Tibial nerve (tissue), 4 donors: ENCODE measurements around the gene TCEA2.

ENCODE experiments used
- CTCF ChIP-seq, 5 experiments: fragments of 200-600 bp in 3 of 5; fragments of 450-650 bp in 2 of 5; sonication (generic) in 3 of 5; IDR thresholded peaks; one replicate each; pipeline ENCODE4 v1.5.1; 2016 to 2019; ENCODE audit warnings: antibody characterized with exemption in 5 of 5, mild to moderate bottlenecking in 3 of 5, moderate library complexity in 2 of 5
- EP300 ChIP-seq, 2 donors: sonication (generic); formaldehyde crosslinking; IDR thresholded peaks; one replicate each; pipeline ENCODE4 v1.6.1; 2017; ENCODE audit warnings: antibody characterized with exemption in 2 of 2, mild to moderate bottlenecking in 1 of 2
- POLR2A ChIP-seq, 2 donors: fragments of 450-650 bp; IDR thresholded peaks; one replicate each; pipeline ENCODE4 v1.6.1; 2017; ENCODE audit warnings: antibody characterized with exemption in 2 of 2, mild to moderate bottlenecking in 2 of 2, moderate library complexity in 2 of 2

GRCh38 chr20:64069209-64069613, 6.2 kb downstream of the TCEA2 start:
- TF ChIP-seq CTCF (IDR thresholded peaks at IDR 0.05) (no peak), EP300 (IDR thresholded peaks at IDR 0.05) (no peak), POLR2A (IDR thresholded peaks at IDR 0.05) (no peak)
